ENCODE results near the gene SCRT2.

SCRT2 gene

DNA sequence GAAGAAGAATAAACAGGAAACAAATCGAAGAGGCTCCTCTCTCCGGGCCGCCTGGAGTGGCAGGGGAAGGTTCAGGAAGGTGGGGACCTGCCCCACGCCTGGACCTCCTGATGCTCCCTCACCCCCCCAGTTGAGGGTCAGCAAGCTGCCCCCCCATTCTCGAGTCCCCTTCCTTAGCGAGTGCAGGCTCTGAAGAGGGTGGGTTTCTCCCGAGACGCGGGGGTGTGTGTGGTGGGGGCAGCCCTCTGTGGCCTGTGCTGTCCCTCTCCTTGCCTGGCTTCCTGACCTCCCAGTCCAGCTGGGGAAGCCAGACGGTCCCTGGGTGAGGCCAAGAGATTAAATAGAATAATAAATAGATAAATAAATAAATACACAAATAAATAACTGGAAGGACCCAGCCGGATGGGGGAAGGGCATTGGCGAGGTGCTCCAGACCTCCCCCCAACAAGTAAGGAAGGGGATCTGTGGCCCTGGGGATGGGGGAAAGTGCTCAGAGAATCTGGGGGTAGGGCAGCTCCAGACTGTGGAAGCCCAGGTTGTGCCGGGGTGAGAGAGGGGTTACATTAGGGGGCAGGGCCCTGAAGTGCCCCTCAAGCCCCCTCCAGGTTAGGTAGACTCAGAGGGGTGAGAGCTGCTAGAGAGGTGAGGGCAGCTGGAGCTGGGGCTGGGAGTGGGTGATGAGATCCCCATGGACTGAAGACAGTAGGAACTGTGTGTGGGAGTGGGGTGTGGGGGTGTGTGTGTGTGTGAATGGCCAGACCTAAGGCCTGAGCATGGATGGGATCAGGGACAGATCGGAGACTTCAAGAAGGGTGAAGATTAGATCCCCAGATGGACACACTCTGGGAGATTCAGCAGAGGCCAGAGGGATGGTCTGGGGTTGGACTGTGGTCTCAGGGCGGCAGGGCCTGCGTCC is 13.1 kb downstream of the SCRT2 start:
- H3K9me3 ChIP-seq (ENCODE audit: insufficient read depth, low read length), result no peaks in the 10 kb centered on the region
- no peaks in the 10 kb centered on the region for H4K20me1 ChIP-seq (ENCODE audit: insufficient read depth, low read length)
- no peak overlapping the region for H3K9ac ChIP-seq (ENCODE audit: low read length)
- H3K27me3 ChIP-seq (ENCODE audit: low read depth, low read length), result peaks cover 3% of the 10 kb centered on the region; the same call in 1 of the 2 replicates
- no peak overlapping the region for H3K4me2 ChIP-seq (ENCODE audit: low read length)
- H2AFZ ChIP-seq (ENCODE audit: low read depth, low read length), result no peak overlapping the region
- H3K36me3 ChIP-seq (replicated peaks; ENCODE audit: low read depth, low read length), result no peaks in the 10 kb centered on the region
- H3K4me1 ChIP-seq (ENCODE audit: low read length), result peaks cover 46% of the 10 kb centered on the region
- TF ChIP-seq EZH2phosphoT487 (IDR thresholded peaks at IDR 0.05; ENCODE audit: low read depth) (no peak), CTCF (IDR thresholded peaks at IDR 0.05; ENCODE audit: low read depth, low read length) (no peak)
- H3K27ac ChIP-seq (ENCODE audit: low read length), result no peak overlapping the region
- H3K4me3 ChIP-seq (ENCODE audit: low read length), result no peak overlapping the region
- no peaks in the 10 kb centered on the region for H3K79me2 ChIP-seq (ENCODE audit: low read length)

DNA sequence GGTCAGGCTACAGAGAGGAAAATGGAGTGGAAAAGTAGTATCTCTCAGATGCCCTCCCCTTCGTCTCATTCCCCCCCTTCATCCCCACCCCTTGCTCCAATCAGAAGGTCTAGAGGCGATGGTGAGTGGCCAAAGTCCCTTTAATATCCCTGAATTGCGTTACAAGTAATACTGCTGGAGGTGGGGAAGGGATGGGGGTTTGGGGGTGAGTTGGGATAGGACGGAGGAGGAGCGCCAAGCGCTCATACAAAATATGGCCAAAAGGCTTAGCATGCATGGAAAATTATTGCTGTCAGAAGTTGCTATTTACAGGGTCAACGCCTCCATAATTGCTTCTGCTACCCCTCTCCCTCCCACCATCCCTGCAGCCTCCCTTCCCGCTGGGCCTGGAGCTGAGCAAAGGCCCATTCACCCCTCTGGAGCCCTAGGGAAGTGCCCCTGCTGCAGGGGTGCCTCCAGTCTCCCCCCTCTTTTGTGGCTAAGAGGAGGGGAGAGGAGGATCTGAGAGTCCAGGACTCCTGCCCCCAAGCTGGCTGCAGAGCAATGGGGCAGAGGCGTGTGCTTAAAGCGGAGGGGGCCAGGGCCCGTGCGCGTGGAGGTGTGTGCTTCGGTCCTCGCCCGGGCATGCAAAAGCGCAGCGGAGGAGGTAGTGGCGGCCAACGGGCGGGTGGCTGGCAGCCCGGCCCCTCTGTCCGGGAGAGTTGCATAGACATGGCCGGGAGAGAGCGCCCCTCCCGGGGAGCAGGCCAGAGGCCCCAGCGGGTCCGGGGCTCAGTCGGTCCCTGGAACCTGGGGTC is 13.9 kb downstream of the SCRT2 start:
- Histone ChIP-seq H3K4me2 (ENCODE audit: low read length) (no peak overlapping the region), H3K9me3 (ENCODE audit: insufficient read depth, low read length) (no peaks in the 10 kb centered on the region), H3K27me3 (ENCODE audit: low read depth, low read length) (peaks cover 3% of the 10 kb centered on the region; the same call in 1 of the 2 replicates), H4K20me1 (ENCODE audit: insufficient read depth, low read length) (no peaks in the 10 kb centered on the region), H3K79me2 (ENCODE audit: low read length) (no peaks in the 10 kb centered on the region), H3K9ac (ENCODE audit: low read length) (no peak overlapping the region), H3K27ac (ENCODE audit: low read length) (no peak overlapping the region), H3K4me3 (ENCODE audit: low read length) (no peak overlapping the region), H2AFZ (ENCODE audit: low read depth, low read length) (no peak overlapping the region), H3K36me3 (replicated peaks; ENCODE audit: low read depth, low read length) (no peaks in the 10 kb centered on the region), H3K4me1 (ENCODE audit: low read length) (peaks cover 37% of the 10 kb centered on the region)
- TF ChIP-seq CTCF (IDR thresholded peaks at IDR 0.05; ENCODE audit: low read depth, low read length) (no peak), EZH2phosphoT487 (IDR thresholded peaks at IDR 0.05; ENCODE audit: low read depth) (no peak)

DNA sequence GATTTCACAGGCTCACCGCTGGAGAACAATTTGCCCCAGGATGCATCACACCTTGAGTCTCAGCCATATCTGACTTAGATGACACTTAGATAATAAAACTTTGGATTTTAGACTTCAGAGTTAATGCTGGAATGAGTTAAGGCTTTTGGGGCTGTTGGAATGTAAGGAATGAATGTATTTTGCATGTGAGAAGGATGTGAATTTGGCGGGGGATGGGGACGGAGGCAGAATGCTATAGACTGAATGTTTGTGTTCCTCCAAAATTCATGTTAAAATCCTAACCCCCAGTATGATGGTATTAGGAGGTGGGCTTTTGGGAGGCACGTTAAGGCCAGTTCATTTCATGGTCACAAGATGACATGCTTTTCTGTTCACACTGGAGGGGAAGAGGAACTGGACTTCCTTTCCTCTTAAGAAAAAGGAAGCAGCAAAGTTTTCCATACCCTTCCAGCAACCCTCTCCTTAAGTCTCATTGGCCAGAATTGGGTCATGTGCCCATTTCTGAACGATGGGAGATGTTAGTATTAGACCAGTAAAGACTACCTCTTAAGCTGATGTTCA is 16.8 kb downstream of the SCRT2 start:
- Histone ChIP-seq H4K20me1 (ENCODE audit: insufficient read depth, low read length) (no peaks in the 10 kb centered on the region), H3K4me3 (ENCODE audit: low read length) (no peak overlapping the region), H2AFZ (ENCODE audit: low read depth, low read length) (no peak overlapping the region), H3K9ac (ENCODE audit: low read length) (no peak overlapping the region), H3K27me3 (ENCODE audit: low read depth, low read length) (peaks cover 3% of the 10 kb centered on the region; the same call in 1 of the 2 replicates), H3K79me2 (ENCODE audit: low read length) (no peaks in the 10 kb centered on the region), H3K9me3 (ENCODE audit: insufficient read depth, low read length) (no peaks in the 10 kb centered on the region), H3K4me2 (ENCODE audit: low read length) (no peak overlapping the region), H3K4me1 (ENCODE audit: low read length) (peaks cover 25% of the 10 kb centered on the region), H3K27ac (ENCODE audit: low read length) (no peak overlapping the region), H3K36me3 (replicated peaks; ENCODE audit: low read depth, low read length) (no peaks in the 10 kb centered on the region)
- TF ChIP-seq EZH2phosphoT487 (IDR thresholded peaks at IDR 0.05; ENCODE audit: low read depth) (no peak), CTCF (IDR thresholded peaks at IDR 0.05; ENCODE audit: low read depth, low read length) (no peak)

GRCh38 chr20:658202-658601 is 17.4 kb downstream of the SCRT2 start:
- H3K27ac ChIP-seq (ENCODE audit: low read length), result no peak overlapping the region

More at GRCh38 chr20:658202-658601, 17.4 kb downstream of the SCRT2 start:
- H4K20me1 ChIP-seq (ENCODE audit: insufficient read depth, low read length), result no peaks in the 10 kb centered on the region
- H3K27me3 ChIP-seq (ENCODE audit: low read depth, low read length), result peaks cover 3% of the 10 kb centered on the region; the same call in 1 of the 2 replicates
- no peak overlapping the region for H2AFZ ChIP-seq (ENCODE audit: low read depth, low read length)
- no peak for TF ChIP-seq CTCF (IDR thresholded peaks at IDR 0.05; ENCODE audit: low read depth, low read length)
- no peak for TF ChIP-seq EZH2phosphoT487 (IDR thresholded peaks at IDR 0.05; ENCODE audit: low read depth)
- H3K4me2 ChIP-seq (ENCODE audit: low read length), result no peak overlapping the region
- H3K9me3 ChIP-seq (ENCODE audit: insufficient read depth, low read length), result no peaks in the 10 kb centered on the region
- H3K9ac ChIP-seq (ENCODE audit: low read length), result no peak overlapping the region
- no peak overlapping the region for H3K4me3 ChIP-seq (ENCODE audit: low read length)
- peaks cover 27% of the 10 kb centered on the region for H3K4me1 ChIP-seq (ENCODE audit: low read length)
- H3K36me3 ChIP-seq (replicated peaks; ENCODE audit: low read depth, low read length), result no peaks in the 10 kb centered on the region
- H3K79me2 ChIP-seq (ENCODE audit: low read length), result no peaks in the 10 kb centered on the region; the same call in 1 of the 2 replicates

All from OCI-LY3 (cell line).